HG02970 (cell line): ENCODE data around the gene CD70.
"Not testable (repeated sequence)": the region's sequence is repeated elsewhere in the genome, so short reads cannot be mapped to it uniquely, and the experiment has no call there.

Source experiments
- ATAC-seq: cut with Tn5 transposase; IDR thresholded peaks from one replicate; pipeline ENCODE4 v1.9.1; 2021; ENCODE audit warnings: mild to moderate bottlenecking, moderate library complexity, moderate number of reproducible peaks; ENCODE audit not compliant: unreplicated experiment, low FRiP score

The CD70 gene

GRCh38 chr19:6598254-6598892, 7.4 kb upstream of the CD70 start:
- ATAC-seq: not testable (repeated sequence)

DNA sequence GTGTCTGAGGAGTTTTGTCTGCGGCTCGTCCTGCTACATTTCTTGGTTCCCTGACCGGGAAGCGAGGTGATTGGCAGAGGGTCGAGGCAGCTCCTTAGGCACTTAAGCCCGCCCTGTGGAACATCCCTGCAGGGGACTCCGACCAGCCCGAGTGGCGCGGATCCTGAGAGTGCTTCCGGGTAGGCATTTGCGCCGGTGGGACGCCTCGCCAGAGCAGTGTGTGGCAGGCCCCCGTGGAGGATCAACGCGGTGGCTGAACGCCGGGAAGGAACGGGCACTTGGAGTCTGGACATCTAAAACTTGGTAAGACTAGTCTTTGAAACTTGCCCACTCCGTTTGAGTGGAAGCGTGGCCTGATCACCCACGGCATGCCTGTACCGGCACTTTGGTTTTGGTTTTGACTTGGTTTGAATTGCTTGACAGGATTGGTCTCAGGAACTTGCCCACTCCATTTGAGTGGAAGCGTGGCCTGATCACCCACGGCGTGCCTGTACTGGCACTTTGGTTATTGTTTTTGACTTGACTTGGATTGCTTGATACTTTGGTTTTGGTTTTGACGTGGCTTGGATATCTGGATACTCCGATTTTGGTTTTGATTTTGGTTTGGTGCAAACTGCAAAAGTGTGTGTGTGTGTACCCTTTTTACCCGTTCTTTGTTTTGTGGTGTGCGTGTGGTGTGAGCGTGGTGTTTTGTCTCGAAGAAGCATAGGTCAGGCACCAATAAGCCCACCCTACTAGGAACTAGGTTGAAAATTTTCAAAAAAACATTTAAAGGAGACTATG, 6.7 kb upstream of the CD70 start:
- ATAC-seq: not testable (repeated sequence)

DNA sequence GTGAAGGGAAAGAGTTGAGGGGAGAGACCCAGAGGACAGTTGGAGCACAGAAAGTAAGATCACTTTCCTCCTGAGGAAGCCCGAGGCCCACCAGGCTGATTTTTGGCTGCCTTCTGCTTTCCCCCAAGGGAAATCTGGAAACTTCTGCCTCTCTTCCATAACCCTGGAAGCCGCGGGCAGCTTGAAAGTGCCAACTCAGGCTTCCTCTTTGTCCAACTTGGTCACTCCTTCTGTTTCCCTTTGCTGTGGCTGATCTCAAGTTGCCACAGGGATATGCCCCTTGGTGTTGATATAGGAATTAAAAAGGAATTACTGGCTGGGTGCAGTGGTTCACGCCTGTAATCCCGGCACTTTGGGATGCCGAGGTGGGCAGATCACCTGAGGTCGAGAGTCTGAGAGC, 5.7 kb upstream of the CD70 start:
- no peak for ATAC-seq

DNA sequence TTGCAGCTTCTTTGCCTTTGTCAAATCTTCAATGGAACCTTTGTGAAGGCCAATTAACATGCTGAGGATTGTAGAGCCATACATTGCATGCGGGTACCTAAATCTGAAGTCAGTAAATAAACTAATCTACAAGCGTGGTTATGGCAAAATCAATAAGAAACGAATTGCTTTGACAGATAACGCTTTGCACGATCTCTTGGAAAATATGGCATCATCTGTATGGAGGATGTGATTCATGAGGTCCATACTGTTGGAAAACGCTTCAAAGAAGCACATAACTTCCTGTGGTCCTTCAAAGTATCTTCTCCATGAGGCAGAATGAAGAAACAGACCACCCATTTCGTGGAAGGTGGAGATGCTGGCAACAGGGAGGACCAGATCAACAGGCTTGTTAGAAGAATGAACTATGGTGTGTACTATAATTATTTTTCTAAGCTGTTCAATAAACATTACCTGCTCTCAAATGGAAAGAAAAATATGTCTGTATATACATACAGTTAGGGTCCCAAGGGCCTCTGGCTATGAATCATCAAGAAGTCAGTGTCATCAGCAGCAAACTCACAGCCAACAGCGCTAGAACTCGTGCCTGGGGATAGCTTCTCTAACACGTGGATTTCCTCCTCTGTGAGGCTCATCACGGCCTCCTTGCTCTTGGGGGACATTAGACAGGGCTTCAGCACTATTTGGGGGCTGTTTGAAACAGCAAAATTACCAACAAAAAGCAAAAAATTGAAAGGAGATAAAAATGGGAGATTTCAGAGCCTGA, 2.9 kb upstream of the CD70 start:
- no peak for ATAC-seq

DNA sequence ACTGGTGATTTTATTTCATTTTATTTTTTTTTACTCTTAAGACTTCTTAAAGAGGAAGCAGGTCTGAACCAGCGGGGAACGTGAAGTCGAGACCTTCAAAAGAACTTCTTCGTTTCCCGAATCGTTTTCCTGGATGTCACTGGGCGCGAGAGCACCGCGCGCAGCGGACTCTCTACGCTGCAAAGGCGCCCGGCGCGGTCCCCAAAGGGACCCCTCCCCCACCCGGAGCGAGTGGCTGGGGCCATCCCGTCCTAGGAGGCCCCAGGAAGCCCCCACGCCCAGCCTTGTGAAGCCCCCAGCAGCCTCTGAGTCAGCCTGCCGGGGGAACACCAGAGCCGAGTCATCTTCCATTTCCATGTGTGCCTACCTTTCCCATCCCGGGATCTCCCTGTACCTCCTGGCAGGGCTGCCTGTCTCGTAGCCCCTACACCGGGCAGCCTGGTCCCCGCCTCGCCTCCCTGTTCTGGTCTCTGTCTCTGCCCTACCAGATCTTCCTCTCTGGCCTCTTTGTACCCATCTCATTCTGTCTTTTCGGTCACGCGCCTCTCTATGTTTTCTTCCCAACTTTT, 608 bp downstream of the CD70 start:
- no peak for ATAC-seq

DNA sequence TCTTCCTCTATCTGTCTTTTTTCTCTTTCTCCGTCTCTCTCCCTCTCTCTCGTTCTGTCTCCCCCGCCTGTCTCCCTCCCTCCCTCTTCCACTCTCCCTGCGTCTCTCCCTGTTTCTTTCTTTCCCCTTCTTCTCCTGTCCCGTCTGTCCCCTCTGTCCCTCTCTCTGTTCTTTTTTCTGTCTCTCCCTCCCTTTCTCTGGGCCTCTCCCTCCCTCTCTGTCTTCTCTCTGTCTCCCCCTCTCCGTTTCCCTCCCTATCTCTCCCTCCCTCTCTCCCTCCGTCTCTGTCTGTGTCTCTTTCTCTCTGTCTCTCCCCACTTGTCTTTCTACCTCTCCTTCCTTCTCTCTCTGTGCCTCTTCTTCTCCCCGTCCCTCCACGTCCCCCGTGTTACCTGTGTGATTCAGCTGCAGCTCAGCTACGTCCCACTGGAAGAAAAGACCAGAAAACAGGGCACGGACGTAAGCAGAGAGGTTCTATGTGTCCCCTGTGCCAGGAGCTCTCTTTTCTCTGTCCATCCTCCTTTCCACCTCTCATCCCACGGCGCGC, 1.2 kb downstream of the CD70 start:
- ATAC-seq: no peak

DNA sequence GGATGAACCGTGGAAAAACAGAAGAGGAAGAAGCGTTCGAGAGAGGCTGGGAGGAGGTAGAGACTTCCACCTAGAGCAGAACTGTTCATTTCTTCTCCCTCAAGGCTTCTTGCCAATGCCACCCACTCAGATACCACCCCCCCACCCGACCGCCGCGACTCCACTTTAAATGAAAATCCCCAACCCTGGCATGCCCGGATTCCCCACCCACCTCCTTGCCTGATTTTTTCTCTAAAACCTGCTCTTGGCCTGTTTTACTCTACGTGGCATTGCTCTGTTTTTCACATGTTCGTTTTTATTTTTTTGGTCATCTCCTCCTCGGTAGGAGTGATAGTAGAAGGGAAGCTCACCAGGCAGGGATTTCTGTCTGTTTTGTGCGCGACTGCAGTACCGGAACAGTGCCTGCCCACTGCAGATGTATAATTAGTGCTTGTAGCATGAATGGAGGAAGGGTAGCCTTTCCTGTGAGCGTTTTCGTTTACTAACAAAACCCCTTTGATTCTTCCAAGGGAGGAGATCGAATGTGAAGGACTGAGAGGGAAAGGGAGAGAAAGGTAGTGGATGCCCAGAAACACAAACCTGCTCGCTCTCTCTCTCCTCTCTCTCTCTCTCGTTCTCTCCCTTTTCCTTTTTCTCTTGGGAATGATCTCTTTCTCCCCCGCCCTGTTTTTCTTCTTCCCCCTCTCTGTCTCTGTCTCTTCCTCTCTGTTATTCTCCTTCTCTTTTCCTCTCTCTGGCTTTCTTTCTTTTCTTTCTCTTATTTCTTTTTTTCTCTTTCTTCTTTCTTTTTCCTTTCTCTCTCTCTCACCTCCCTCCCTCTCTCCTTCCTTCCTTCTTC, 2.2 kb downstream of the CD70 start:
- no peak for ATAC-seq

DNA sequence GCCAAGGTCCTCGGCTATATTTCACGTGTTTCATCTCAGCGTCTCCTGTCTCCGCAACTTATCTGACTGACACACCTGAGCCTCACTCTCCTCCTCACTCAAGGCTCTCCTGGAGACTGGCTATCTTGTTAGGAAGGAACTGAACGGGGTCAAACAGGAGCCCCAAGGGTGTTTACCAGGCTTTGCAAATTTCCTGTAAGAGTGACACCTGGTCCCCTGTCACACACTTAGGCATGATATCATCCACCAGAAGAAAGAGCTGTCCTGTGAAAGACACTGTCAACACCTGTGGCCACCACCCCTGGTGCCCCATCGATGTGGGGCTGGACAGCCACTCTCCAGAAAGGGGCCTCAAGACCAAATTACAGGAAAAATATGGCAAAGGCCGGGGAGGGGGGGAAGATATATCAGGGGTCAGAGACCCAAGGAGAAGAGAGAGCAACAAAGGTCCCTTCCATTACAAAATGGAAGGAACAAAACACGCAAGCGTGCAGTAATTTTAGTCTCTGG, 2.9 kb downstream of the CD70 start:
- no peak for ATAC-seq

DNA sequence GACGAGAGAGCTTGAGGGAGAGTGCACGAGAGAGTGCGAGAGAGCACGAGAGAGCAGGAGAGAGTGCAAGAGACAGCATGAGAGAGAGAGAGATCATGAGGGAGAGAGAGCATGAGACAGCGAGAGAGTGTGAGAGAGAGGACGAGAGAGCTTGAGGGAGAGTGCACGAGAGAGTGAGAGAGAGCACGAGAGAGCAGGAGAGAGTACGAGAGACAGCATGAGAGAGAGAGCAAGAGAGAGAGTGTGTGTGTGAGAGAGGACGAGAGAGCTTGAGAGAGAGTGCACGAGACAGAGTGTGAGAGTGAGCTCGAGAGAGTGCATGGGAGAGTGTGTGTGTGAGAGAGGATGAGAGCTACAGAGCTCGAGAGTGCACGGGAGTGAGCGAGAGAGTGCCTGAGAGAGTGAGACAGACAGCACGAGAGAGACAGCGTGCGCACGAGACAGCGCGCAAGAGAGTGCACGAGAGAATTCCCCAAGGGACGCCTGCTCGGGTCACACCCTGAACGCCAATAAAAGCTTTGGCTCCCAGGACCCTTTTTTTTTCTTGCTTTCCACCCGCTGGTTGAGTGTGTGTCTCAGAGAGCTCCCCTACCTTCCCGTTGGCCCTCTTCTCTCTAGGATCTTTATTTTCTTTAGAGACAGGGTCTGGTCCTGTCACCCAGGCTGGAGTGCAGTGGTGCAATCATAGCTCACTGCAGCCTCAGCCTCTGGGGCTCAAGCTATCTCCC, 3.7 kb downstream of the CD70 start:
- no peak for ATAC-seq

DNA sequence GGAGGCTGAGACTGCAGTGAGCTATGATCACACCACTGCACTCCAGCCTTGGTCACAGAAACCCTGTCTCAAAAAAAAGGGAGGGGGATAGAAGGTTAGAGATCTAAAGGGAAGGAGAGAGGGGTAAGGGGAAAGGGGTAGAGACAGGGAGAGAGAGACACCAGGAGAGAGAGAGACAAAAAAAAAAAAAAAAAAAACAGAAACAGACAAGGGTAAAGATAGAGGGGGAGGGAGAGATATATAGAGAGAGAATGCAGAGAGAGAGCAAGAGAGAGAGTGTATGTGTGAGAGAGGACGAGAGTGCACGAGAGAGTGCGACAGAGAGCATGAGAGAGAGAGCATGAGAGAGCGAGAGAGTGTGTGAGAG, 4.2 kb downstream of the CD70 start:
- ATAC-seq: no peak

DNA sequence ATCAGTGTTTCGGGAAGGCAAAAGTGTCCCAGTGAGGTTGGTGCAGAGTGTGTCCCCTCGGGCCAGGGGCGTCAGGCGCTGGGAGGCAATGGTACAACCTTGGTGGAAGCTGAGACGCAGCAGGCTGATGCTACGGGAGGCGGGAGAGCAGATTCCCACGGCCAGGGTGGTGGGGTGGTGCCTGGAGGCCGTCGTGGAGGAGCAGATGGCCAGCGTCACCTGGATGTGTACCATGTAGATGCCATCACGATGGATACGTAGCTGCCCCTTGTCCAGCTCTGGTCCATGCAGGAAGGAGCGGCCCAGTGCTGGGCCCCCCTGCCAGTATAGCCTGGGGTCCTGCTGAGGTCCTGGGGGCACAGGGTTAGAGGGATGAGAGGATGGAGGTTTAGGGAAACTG, 4.9 kb downstream of the CD70 start:
- ATAC-seq: no peak

DNA sequence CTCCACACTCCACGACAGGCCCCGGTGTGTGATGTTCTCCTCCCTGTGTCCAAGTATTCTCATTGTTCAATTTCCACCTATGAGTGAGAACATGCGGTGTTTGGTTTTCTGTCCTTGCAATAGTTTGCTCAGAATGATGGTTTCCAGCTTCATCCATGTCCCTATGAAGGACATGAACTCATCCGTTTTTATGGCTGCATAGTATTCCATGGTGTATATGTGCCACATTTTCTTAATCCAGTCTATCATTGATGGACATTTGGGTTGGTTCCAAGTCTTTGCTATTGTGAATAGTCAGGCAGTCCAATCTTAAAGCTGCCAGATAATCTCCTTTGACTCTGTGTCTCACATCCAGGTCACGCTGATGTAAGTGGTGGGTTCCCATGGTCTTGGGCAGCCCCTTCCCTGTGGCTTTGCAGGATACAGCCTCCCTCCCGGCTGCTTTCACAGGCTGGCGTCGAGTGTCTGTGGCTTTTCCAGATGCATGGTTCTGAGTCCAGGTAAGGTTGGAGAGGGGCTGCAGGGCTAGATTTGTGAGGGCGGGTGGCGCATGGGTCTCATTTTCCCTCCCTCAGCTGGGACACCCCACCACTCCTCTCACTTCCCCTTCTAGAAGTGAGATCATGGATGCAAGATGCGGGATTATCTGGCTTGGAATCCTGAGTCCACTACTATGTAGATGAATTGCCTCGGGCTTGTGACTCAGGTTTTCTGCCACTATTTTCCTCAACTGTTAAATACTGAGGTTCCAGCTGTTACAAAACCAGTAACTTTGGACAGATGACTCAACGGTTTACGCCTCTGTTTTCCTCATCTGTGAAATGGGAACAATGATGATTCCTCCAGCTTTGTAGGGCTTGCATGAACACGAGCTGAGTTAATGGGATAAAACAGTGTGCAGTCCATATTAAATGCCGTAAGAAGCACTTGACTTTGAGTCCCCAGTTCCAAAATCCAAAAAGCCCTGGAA, 8.2 kb downstream of the CD70 start:
- ATAC-seq: not testable (repeated sequence)

GRCh38 chr19:6580313-6580712, 10.6 kb downstream of the CD70 start:
- ATAC-seq: no peak

DNA sequence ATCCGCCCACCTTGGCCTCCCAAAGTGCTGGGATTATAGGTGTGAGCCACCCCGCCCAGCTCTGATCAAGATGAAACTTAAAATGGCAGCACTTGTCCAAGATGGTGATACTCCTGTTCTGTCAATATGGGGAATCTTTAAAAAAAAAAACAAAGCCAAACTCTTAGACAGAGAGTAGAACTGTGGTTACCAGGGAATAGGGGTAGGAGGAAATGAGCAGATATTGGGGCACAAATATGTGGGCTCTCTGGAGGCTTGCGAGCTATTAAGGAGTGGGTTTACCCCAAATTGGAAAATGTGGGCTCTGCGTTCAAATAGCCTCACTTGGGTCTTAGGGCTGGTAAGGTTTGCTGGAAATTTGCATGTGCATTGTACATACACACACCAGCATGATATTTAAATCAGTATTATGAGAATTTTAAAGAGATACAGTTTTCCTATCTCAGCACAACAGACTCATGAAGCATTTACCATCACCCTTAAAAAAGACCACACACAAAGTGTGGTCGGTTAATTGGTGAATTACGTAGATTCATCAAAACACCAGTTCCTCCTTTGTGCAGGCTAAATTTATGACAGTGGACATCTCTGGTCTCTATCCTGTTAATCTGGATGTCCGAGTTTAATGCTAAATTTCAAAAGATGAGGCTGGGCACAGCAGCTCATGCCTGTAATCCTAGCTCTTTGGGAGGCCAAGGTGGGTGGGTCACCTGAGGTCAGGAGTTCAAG, 11.3 kb downstream of the CD70 start:
- ATAC-seq: no peak

- ATAC-seq: peak; percentile 80
Measured at GRCh38 chr19:6577476-6578125, 13.3 kb downstream of the CD70 start.

GRCh38 chr19:6576869-6577475, 14.0 kb downstream of the CD70 start:
- ATAC-seq: peak; percentile 6
